Activated T-helper 1 cell treated with anti-CD3 and anti-CD28 coated beads, Interleukin-12 subunit alpha, Interleukin-12 subunit beta, Interleukin-2, Interleukin-4 antibody, amounts not matched to agents 30 ng/mL and 10 ng/mL and 1 ng/mL, durations not matched to agents 14 hours and 24 hours and 36 hours (primary cell): ENCODE results near the gene PI16. TPM values are rescaled to one million over a fixed set of nuclear protein-coding genes. Genes with fewer than 3 reads are reported as not detected.
A peak's percentile ranks its signal among the peaks of the same experiment; 100 is the strongest.

ENCODE experiments used
- DNase-seq: peaks from one replicate; pipeline ENCODE4 v3.0.0; 2021; ENCODE audit warnings: low spot score
- H3K27ac Mint-ChIP-seq: one replicate; pipeline ENCODE4 v1.8.0; 2021; ENCODE audit warnings: mild to moderate bottlenecking, mixed read lengths
- H3K27me3 Mint-ChIP-seq: one replicate; pipeline ENCODE4 v1.8.0; 2022; ENCODE audit warnings: mild to moderate bottlenecking, moderate library complexity, mixed read lengths; ENCODE audit not compliant: insufficient read depth
- H3K36me3 Mint-ChIP-seq: one replicate; pipeline ENCODE4 v1.8.0; 2021; ENCODE audit warnings: low read depth, mixed read lengths
- H3K4me1 Mint-ChIP-seq: one replicate; pipeline ENCODE4 v1.8.0; 2021; ENCODE audit warnings: low read depth, mixed read lengths
- H3K4me3 Mint-ChIP-seq: one replicate; pipeline ENCODE4 v1.8.0; 2021; ENCODE audit warnings: mild to moderate bottlenecking, moderate library complexity, mixed read lengths
- H3K9me3 Mint-ChIP-seq: one replicate; pipeline ENCODE4 v1.8.0; 2021; ENCODE audit warnings: mixed read lengths
- intact Hi-C: fragments of 100-400 bp; cut with micrococcal nuclease; formaldehyde crosslinking; loops from one replicate; pipeline ENCODE4 v1.15.1; 2024
- total RNA-seq: library from RNA; stranded (reverse); gene quantifications from 2 replicates; pipeline ENCODE4 v1.2.3, GENCODE V29; 2022

PI16 gene
- total RNA-seq = not detected in 2 replicates

GRCh38 chr6:36954262-36954931 lies at the start of gene PI16:
TSS of gene PI16 (plus strand) at chr6:36954738. CDS start at chr6:36954761, 23 bp downstream.
- H3K4me3 Mint-ChIP-seq = no peak within 1 kb of the TSS
- intact Hi-C loops = loop anchor here (2.0 kb wide), 1 partner anchor 22 kb away; no protein-coding TSS in a partner anchor
- H3K4me1 Mint-ChIP-seq = peaks cover 50% of the 10 kb centered on the region
- peak within 1 kb of the TSS; percentile 7 for H3K27ac Mint-ChIP-seq
- no peaks in the 10 kb centered on the region for H3K9me3 Mint-ChIP-seq
- H3K27me3 Mint-ChIP-seq = peaks cover 2% of the 10 kb centered on the region
- DNase-seq = no peak
- no peaks in the 10 kb centered on the region for H3K36me3 Mint-ChIP-seq

GRCh38 chr6:36904851-36905393 lies 49.6 kb upstream of the PI16 start:
- Mint-ChIP-seq H3K36me3 (peaks cover 33% of the 10 kb centered on the region), H3K4me1 (peaks cover 28% of the 10 kb centered on the region), H3K4me3 (no peak overlapping the region)

GRCh38 chr6:36906539-36907325 lies 47.8 kb upstream of the PI16 start:
- Mint-ChIP-seq H3K27me3 (no peaks in the 10 kb centered on the region), H3K27ac (peak overlapping the region; percentile 35), H3K36me3 (peaks cover 33% of the 10 kb centered on the region)

More at GRCh38 chr6:36904851-36905393, 49.6 kb upstream of the PI16 start:
- Mint-ChIP-seq H3K27ac (no peak overlapping the region), H3K9me3 (no peaks in the 10 kb centered on the region), H3K27me3 (no peaks in the 10 kb centered on the region)
- intact Hi-C loops = no loop called here
- no peak for DNase-seq

GRCh38 chr6:36907781-36908180 lies 46.8 kb upstream of the PI16 start:
- H3K4me3 Mint-ChIP-seq = no peak overlapping the region

More at GRCh38 chr6:36906539-36907325, 47.8 kb upstream of the PI16 start:
- no peak overlapping the region for H3K4me3 Mint-ChIP-seq
- no peaks in the 10 kb centered on the region for H3K9me3 Mint-ChIP-seq
- peaks cover 31% of the 10 kb centered on the region for H3K4me1 Mint-ChIP-seq
- no peak for DNase-seq
- intact Hi-C loops = no loop called here

GRCh38 chr6:36908747-36909146 lies 45.8 kb upstream of the PI16 start:
- H3K4me3 Mint-ChIP-seq = no peak overlapping the region
- H3K27ac Mint-ChIP-seq = no peak overlapping the region
- no peak for DNase-seq
- H3K36me3 Mint-ChIP-seq = peaks cover 23% of the 10 kb centered on the region
- intact Hi-C loops = no loop called here
- H3K9me3 Mint-ChIP-seq = no peaks in the 10 kb centered on the region
- H3K27me3 Mint-ChIP-seq = no peaks in the 10 kb centered on the region
- H3K4me1 Mint-ChIP-seq = peaks cover 51% of the 10 kb centered on the region

More at GRCh38 chr6:36907781-36908180, 46.8 kb upstream of the PI16 start:
- Mint-ChIP-seq H3K27me3 (no peaks in the 10 kb centered on the region), H3K27ac (no peak overlapping the region), H3K9me3 (no peaks in the 10 kb centered on the region), H3K4me1 (peaks cover 42% of the 10 kb centered on the region), H3K36me3 (peaks cover 26% of the 10 kb centered on the region)
- intact Hi-C loops = no loop called here
- no peak for DNase-seq

GRCh38 chr6:36912030-36912454 lies 42.5 kb upstream of the PI16 start:
- H3K9me3 Mint-ChIP-seq = no peaks in the 10 kb centered on the region
- intact Hi-C loops = loop anchor here (1.0 to 5.0 kb wide), 15 partner anchors 13 to 605 kb away; partner anchors contain the start of genes C6orf89, MTCH1 and PPIL1
- H3K4me3 Mint-ChIP-seq = peak overlapping the region; percentile 79
- H3K27me3 Mint-ChIP-seq = no peaks in the 10 kb centered on the region
- peak; percentile 28 for DNase-seq
- peaks cover 26% of the 10 kb centered on the region for H3K36me3 Mint-ChIP-seq
- peaks cover 61% of the 10 kb centered on the region for H3K4me1 Mint-ChIP-seq
- H3K27ac Mint-ChIP-seq = peak overlapping the region; percentile 94

- no peaks in the 10 kb centered on the region for H3K27me3 Mint-ChIP-seq
- peaks cover 57% of the 10 kb centered on the region for H3K4me1 Mint-ChIP-seq
- intact Hi-C loops = loop anchor here (1.0 to 5.0 kb wide), 15 partner anchors 13 to 604 kb away; partner anchors contain the start of genes C6orf89, MTCH1 and PPIL1
- peak; percentile 72 for DNase-seq
- H3K36me3 Mint-ChIP-seq = peaks cover 26% of the 10 kb centered on the region
- H3K27ac Mint-ChIP-seq = peak overlapping the region; percentile 94
- no peaks in the 10 kb centered on the region for H3K9me3 Mint-ChIP-seq
- H3K4me3 Mint-ChIP-seq = peak overlapping the region; percentile 79
Observed at GRCh38 chr6:36912586-36912985, 42.0 kb upstream of the PI16 start.

- peaks cover 57% of the 10 kb centered on the region for H3K4me1 Mint-ChIP-seq
- no peak for DNase-seq
- H3K27me3 Mint-ChIP-seq = no peaks in the 10 kb centered on the region
- H3K4me3 Mint-ChIP-seq = peak overlapping the region; percentile 74
- peak overlapping the region; percentile 94 for H3K27ac Mint-ChIP-seq
- peaks cover 27% of the 10 kb centered on the region for H3K36me3 Mint-ChIP-seq
- intact Hi-C loops = loop anchor here (2.0 to 5.0 kb wide), 2 partner anchors 189 to 604 kb away; no protein-coding TSS in a partner anchor
- H3K9me3 Mint-ChIP-seq = no peaks in the 10 kb centered on the region
Observed at GRCh38 chr6:36913082-36913481, 41.5 kb upstream of the PI16 start.

GRCh38 chr6:36914227-36914794 lies 40.2 kb upstream of the PI16 start:
- Mint-ChIP-seq H3K4me3 (peak overlapping the region; percentile 64), H3K27ac (peak overlapping the region; percentile 94), H3K9me3 (no peaks in the 10 kb centered on the region), H3K27me3 (no peaks in the 10 kb centered on the region), H3K4me1 (peaks cover 51% of the 10 kb centered on the region), H3K36me3 (peaks cover 28% of the 10 kb centered on the region)
- intact Hi-C loops = loop anchor here (5.0 kb wide), 1 partner anchor 188 kb away; no protein-coding TSS in a partner anchor
- peak; percentile 44 for DNase-seq

- Mint-ChIP-seq H3K27me3 (no peaks in the 10 kb centered on the region), H3K4me1 (peaks cover 51% of the 10 kb centered on the region), H3K27ac (peak overlapping the region; percentile 27), H3K4me3 (no peak overlapping the region), H3K36me3 (peaks cover 34% of the 10 kb centered on the region), H3K9me3 (no peaks in the 10 kb centered on the region)
- DNase-seq = no peak
- intact Hi-C loops = no loop called here
Observed at GRCh38 chr6:36915599-36915998, 38.9 kb upstream of the PI16 start.

GRCh38 chr6:36916126-36916525 lies 38.4 kb upstream of the PI16 start:
- intact Hi-C loops = no loop called here
- H3K4me1 Mint-ChIP-seq = peaks cover 55% of the 10 kb centered on the region

GRCh38 chr6:36917541-36918193 lies 36.9 kb upstream of the PI16 start:
- DNase-seq = no peak
- no peak overlapping the region for H3K27ac Mint-ChIP-seq
- intact Hi-C loops = no loop called here
- H3K4me1 Mint-ChIP-seq = peaks cover 43% of the 10 kb centered on the region
- H3K27me3 Mint-ChIP-seq = no peaks in the 10 kb centered on the region
- H3K36me3 Mint-ChIP-seq = peaks cover 38% of the 10 kb centered on the region
- H3K9me3 Mint-ChIP-seq = no peaks in the 10 kb centered on the region
- H3K4me3 Mint-ChIP-seq = no peak overlapping the region

More at GRCh38 chr6:36916126-36916525, 38.4 kb upstream of the PI16 start:
- no peaks in the 10 kb centered on the region for H3K9me3 Mint-ChIP-seq
- peaks cover 39% of the 10 kb centered on the region for H3K36me3 Mint-ChIP-seq
- H3K4me3 Mint-ChIP-seq = no peak overlapping the region
- no peaks in the 10 kb centered on the region for H3K27me3 Mint-ChIP-seq
- no peak for DNase-seq
- peak overlapping the region; percentile 37 for H3K27ac Mint-ChIP-seq
